AG09319 (cell line): ENCODE measurements around the gene VPS4A.

Source experiments
- DNase-seq: peaks from one replicate; pipeline ENCODE4 v3.0.0-alpha.2; 2010; ENCODE audit warnings: low read depth; ENCODE audit errors: extremely low read depth
- TF ChIP-seq, protein P1 (sequence below): IDR thresholded peaks from 2 replicates; pipeline ENCODE4 v1.5.1; 2011; ENCODE audit warnings: low read depth, mild to moderate bottlenecking, inconsistent platforms, low read length, moderate library complexity

Gene VPS4A

DNA sequence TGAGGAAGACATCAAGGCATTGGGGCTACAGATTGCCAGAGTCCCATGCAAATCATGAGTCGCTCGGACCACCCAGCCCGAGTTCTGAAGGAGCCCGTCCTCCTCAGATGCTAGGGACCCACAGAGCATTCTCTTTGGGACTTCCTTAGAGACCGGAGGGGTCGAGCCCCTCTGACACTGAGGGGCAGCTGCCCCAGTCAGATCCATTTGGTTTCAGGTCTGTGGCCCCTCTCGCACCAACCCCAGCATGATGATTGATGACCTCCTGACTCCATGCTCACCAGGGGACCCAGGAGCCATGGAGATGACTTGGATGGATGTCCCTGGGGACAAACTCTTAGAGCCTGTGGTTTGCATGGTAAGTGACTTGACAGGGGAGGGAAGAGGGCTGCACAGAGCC lies 11.2 kb downstream of the VPS4A start:
- DNase-seq = no peak
- TF ChIP-seq, protein P1, sequence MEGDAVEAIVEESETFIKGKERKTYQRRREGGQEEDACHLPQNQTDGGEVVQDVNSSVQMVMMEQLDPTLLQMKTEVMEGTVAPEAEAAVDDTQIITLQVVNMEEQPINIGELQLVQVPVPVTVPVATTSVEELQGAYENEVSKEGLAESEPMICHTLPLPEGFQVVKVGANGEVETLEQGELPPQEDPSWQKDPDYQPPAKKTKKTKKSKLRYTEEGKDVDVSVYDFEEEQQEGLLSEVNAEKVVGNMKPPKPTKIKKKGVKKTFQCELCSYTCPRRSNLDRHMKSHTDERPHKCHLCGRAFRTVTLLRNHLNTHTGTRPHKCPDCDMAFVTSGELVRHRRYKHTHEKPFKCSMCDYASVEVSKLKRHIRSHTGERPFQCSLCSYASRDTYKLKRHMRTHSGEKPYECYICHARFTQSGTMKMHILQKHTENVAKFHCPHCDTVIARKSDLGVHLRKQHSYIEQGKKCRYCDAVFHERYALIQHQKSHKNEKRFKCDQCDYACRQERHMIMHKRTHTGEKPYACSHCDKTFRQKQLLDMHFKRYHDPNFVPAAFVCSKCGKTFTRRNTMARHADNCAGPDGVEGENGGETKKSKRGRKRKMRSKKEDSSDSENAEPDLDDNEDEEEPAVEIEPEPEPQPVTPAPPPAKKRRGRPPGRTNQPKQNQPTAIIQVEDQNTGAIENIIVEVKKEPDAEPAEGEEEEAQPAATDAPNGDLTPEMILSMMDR = no peak

DNA sequence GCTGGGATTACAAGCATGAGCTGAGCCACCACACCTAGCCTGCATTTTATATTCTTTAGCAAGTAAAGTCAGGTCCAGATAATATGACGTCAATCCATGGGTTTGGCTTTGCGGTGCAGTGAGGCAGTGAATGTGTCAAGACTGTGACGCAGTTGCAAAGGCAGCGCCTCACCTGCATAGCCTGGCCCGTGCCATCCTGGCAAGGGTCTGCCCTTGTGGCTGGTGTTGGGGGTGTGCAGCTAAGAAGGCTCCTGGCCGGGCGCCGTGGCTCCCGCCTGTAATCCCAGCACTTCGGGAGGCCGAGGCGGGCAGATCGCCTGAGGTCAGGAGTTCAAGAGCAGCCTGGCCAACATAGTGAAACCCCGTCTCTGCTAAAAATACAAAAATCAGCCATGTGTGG lies 12.3 kb downstream of the VPS4A start:
- TF ChIP-seq, protein P1 = no peak

DNA sequence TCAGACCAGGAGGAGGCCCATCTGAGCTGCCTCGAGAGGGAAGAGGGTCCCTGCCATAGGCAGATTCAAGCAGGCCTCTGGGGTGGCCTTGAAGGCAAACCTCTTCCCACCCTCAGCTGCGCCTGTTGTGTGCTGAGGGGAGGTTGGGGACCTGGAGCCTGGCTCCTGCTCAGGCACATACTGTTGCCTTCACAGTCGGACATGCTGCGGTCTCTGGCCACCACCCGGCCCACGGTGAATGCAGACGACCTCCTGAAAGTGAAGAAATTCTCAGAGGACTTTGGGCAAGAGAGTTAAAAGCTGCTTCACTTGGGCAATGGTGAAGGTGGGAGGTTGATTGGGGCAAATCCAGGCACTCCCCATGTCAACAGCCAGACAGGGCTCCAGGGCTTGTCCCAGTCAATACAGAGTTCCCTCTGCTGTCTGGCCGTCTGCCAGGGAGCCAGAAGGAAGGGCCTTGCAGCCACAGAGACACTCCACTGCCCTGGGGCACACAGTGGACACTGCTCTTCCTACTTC lies 12.9 kb downstream of the VPS4A start:
- no peak for DNase-seq
- TF ChIP-seq, protein P1 = no peak

More for the DNA sequence above, 12.3 kb downstream of the VPS4A start:
- no peak for DNase-seq

DNA sequence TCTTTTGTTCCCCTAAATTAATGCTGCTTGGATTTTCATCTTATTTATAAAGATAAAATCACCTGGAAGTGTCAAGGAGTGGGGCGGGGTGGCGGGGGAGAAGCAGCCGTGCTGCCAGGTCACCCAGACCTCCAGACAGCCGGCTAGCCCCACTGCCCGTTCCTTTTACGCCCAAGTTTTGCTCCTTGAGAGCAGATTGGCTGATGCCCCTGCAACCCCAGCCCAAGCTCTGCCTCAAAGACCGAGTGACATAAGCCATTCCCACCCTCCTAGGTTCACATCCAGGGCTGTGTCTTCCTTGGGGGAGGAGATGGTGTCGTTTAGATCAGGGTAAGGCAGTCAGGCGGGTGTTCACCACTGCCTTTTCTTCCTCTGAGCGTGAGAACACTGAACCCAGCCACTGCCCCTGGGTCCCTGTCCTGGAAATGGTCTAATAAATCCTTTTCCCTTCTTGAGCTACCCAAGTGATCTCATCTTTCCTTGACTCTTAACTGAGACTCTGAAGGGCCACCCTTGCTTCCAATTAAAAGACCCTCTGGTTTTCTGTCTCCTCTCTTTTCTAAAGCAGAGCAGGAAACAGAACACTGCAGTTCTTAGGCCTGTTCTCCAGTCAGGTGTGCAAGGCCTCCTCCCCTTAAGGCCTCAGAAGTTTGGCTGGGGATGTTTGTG lies 13.6 kb downstream of the VPS4A start:
- TF ChIP-seq, protein P1 = no peak
- DNase-seq = no peak

DNA sequence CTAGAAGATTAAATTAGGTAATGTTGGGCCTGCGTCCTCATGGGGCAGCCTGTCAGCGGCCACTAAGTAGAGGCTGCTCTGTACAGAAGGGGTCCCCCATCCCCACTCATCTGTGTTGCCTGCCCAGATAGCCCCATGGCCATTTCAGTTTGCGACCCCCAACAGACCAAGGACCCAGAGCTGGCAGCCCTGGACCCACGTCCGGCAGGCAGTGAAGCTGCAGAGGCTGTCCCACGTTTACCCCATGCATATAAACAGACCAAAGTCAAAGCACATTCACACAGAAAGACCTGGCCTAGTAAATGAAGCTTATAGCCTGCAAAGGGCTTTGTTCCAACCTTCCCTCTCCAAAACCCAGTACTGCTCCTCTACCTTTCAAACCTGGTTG lies 14.6 kb downstream of the VPS4A start:
- TF ChIP-seq, protein P1 = no peak
- no peak for DNase-seq

DNA sequence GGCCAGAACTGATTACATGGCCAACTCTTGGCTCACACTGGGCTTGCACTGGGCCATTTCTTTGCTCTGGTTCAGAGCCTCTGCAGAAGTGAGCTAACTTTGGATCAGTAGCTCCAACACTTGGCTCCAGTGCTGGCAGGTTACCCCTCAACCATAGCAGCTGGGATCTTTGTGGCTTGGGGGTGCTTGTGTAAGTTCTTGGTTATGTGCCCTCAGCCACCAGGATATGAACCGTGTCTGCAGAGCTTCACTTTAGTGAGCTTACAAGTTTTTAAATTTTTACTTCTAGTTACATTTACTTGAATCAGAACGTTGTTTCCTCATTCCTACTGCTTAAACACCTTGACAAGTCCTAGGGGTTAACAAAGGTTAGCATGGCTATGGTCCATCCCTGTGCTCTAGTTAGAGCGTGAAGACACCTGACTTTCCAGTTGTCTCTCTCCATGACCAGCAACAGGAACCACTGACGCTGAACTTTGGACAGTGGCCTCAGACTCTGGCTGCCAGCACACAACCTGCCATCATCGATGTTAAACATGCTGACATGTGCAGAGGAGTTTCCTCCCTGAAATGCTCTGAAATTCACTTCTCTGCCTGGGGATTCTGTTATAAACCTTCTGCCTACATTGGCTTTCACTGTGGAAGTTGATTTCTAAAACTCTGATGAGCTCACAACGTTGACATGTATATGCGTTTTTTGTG lies 15.2 kb downstream of the VPS4A start:
- TF ChIP-seq, protein P1 = no peak
- no peak for DNase-seq

DNA sequence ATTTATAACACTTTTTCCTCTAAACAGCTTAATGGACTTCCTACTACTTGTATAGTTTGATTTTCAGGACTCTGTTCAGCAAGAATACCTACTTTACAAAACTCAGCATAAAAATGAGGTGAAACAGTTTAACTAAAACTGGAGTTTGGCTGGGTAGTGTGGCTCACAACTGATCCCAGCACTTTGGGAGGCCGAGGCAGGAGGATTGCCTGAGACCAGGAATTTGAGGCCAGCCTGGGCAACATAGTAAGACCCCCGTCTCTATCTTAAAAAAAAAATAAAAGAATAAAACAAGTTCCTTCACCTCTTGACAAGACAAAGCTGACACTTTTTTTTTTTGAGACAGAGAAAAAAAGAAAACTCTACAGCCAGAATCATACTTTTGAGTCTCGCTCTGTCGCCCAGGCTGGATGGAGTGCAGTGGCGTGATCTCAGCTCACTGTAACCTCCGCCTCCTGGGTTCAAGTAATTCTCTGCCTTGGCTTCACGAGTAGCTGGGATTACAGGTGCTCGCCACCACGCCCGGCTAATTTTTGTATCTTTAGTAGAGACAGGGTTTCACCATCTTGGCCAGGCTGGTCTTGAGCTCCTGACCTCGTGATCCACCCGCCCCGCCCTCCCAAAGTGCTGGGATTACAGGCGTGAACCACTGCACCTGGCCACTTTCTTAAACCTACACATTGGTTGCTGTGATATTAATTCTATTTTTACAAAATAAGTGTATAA lies 16.6 kb downstream of the VPS4A start:
- TF ChIP-seq, protein P1 = no peak
- DNase-seq = no peak
